ENCODE data around the gene P2RY1.
A peak's percentile ranks its signal among the peaks of the same experiment; 100 is the strongest.

Gene P2RY1
- total RNA-seq: 5.6 to 71.3 (median 42.0) reads per million in 18 experiments

- DNase-seq: peak; percentile 87
Observed at GRCh38 chr3:152834776-152835600, at the start of gene P2RY1. TSS of gene P2RY1 (plus strand) at chr3:152835131. CDS start at chr3:152835783, 652 bp downstream.

GRCh38 chr3:152786977-152787681 is 47.8 kb upstream of the P2RY1 start:
- no peak for DNase-seq

- DNase-seq: no peak
Observed at GRCh38 chr3:152790651-152791387, 44.1 kb upstream of the P2RY1 start.

- no peak for DNase-seq
Observed at GRCh38 chr3:152793969-152794368, 41.0 kb upstream of the P2RY1 start.

GRCh38 chr3:152797751-152798432 is 37.0 kb upstream of the P2RY1 start:
- no peak for DNase-seq

GRCh38 chr3:152811974-152812760 is 22.8 kb upstream of the P2RY1 start:
- no peak for DNase-seq

- no peak for DNase-seq
Observed at GRCh38 chr3:152817400-152817799, 17.5 kb upstream of the P2RY1 start.

GRCh38 chr3:152818027-152818426 is 16.9 kb upstream of the P2RY1 start:
- no peak for DNase-seq

- no peak for DNase-seq
Observed at GRCh38 chr3:152823173-152823572, 11.8 kb upstream of the P2RY1 start.

- no peak for DNase-seq
Observed at GRCh38 chr3:152823781-152824180, 11.2 kb upstream of the P2RY1 start.

- no peak for DNase-seq
Observed at GRCh38 chr3:152825566-152825965, 9.4 kb upstream of the P2RY1 start.

- DNase-seq: no peak
Observed at GRCh38 chr3:152826476-152826875, 8.5 kb upstream of the P2RY1 start.

GRCh38 chr3:152827313-152827712 is 7.6 kb upstream of the P2RY1 start:
- no peak for DNase-seq

GRCh38 chr3:152828075-152828840 is 6.7 kb upstream of the P2RY1 start:
- no peak for DNase-seq

- peak; percentile 7 for DNase-seq
Observed at GRCh38 chr3:152830245-152830644, 4.7 kb upstream of the P2RY1 start.

GRCh38 chr3:152832046-152832445 is 2.9 kb upstream of the P2RY1 start:
- no peak for DNase-seq

GRCh38 chr3:152833089-152833488 is 1.8 kb upstream of the P2RY1 start:
- DNase-seq: no peak

- no peak for DNase-seq
Observed at GRCh38 chr3:152834191-152834775, 648 bp upstream of the P2RY1 start.

- DNase-seq: peak in 1 of 2 donors; percentile 8
Observed at GRCh38 chr3:152835601-152836102, 721 bp downstream of the P2RY1 start.

GRCh38 chr3:152836269-152836668 is 1.3 kb downstream of the P2RY1 start:
- DNase-seq: no peak

Data from inflammatory macrophage (primary cell).